WERI-Rb-1 (cell line): ENCODE data around the gene SRGAP1.

Source experiments
- DNase-seq: peaks from one replicate; pipeline ENCODE4 v3.0.0-alpha.2; 2020
- H3K27ac ChIP-seq: fragments of 250-450 bp; sonication (Bioruptor Pico); 2 replicates; pipeline ENCODE4 v1.5.1; 2020; ENCODE audit warnings: mild to moderate bottlenecking, moderate library complexity
- H3K27me3 ChIP-seq: fragments of 250-450 bp; sonication (Bioruptor Pico); 2 replicates; pipeline ENCODE4 v1.5.1; 2021; ENCODE audit warnings: mild to moderate bottlenecking, low read depth, moderate library complexity; ENCODE audit not compliant: insufficient read depth, severe bottlenecking
- H3K36me3 ChIP-seq: fragments of 250-450 bp; sonication (Bioruptor Pico); 2 replicates; pipeline ENCODE4 v1.5.1; 2020; ENCODE audit warnings: mild to moderate bottlenecking, moderate library complexity
- H3K4me3 ChIP-seq: 2 replicates; pipeline ENCODE4 v1.5.1; 2011; ENCODE audit warnings: low read depth, mild to moderate bottlenecking, control low read depth, low read length
- H3K9me3 ChIP-seq: fragments of 250-450 bp; sonication (Bioruptor Pico); 2 replicates; pipeline ENCODE4 v1.5.1; 2021; ENCODE audit warnings: mild to moderate bottlenecking, moderate library complexity; ENCODE audit not compliant: severe bottlenecking
- CTCF ChIP-seq: IDR thresholded peaks from 2 replicates; pipeline ENCODE4 v1.5.1; 2011; ENCODE audit warnings: low read depth, mild to moderate bottlenecking, control low read depth, inconsistent platforms, low read length

The SRGAP1 gene

GRCh38 chr12:64001439-64001838 lies 156.9 kb downstream of the SRGAP1 start:
- Histone ChIP-seq H3K9me3 (no peaks in the 10 kb centered on the region), H3K36me3 (no peaks in the 10 kb centered on the region), H3K4me3 (no peak overlapping the region), H3K27ac (no peak overlapping the region), H3K27me3 (no peaks in the 10 kb centered on the region)
- no peak for TF ChIP-seq CTCF
- DNase-seq, result no peak

- Histone ChIP-seq H3K36me3 (no peaks in the 10 kb centered on the region), H3K4me3 (no peak overlapping the region), H3K27ac (no peak overlapping the region), H3K9me3 (no peaks in the 10 kb centered on the region), H3K27me3 (no peaks in the 10 kb centered on the region)
- no peak for DNase-seq
- no peak for TF ChIP-seq CTCF
Observed at GRCh38 chr12:64004641-64005040, 160.1 kb downstream of the SRGAP1 start.

GRCh38 chr12:64006211-64006825 lies 161.8 kb downstream of the SRGAP1 start:
- Histone ChIP-seq H3K36me3 (no peaks in the 10 kb centered on the region), H3K27me3 (no peaks in the 10 kb centered on the region), H3K4me3 (no peak overlapping the region), H3K9me3 (no peaks in the 10 kb centered on the region), H3K27ac (no peak overlapping the region)
- TF ChIP-seq CTCF, result no peak
- no peak for DNase-seq

GRCh38 chr12:64007853-64008252 lies 163.4 kb downstream of the SRGAP1 start:
- H3K27me3 ChIP-seq, result no peaks in the 10 kb centered on the region
- no peak for TF ChIP-seq CTCF
- H3K27ac ChIP-seq, result no peak overlapping the region
- DNase-seq, result no peak
- H3K4me3 ChIP-seq, result no peak overlapping the region
- no peaks in the 10 kb centered on the region for H3K9me3 ChIP-seq
- no peaks in the 10 kb centered on the region for H3K36me3 ChIP-seq

GRCh38 chr12:64008596-64008995 lies 164.1 kb downstream of the SRGAP1 start:
- H3K27ac ChIP-seq, result no peak overlapping the region
- DNase-seq, result no peak
- H3K36me3 ChIP-seq, result no peaks in the 10 kb centered on the region
- no peaks in the 10 kb centered on the region for H3K27me3 ChIP-seq
- no peaks in the 10 kb centered on the region for H3K9me3 ChIP-seq
- no peak for TF ChIP-seq CTCF
- H3K4me3 ChIP-seq, result no peak overlapping the region
